HepG2 (cell line): ENCODE measurements around the gene KATNAL1.

Experiments
- CTCF ChIP-seq: sonication (generic); formaldehyde crosslinking; IDR thresholded peaks from 2 replicates; pipeline ENCODE4 v1.5.0; 2020; ENCODE audit warnings: mild to moderate bottlenecking, missing genetic modification reagents, moderate library complexity
- ETV6 ChIP-seq: sonication (generic); formaldehyde crosslinking; conservative IDR thresholded peaks from 2 replicates; pipeline ENCODE4 v1.4.0; 2020; ENCODE audit warnings: missing genetic modification reagents
- TFE3 ChIP-seq: IDR thresholded peaks from 2 replicates; pipeline ENCODE4 v1.6.1; 2016

GRCh38 chr13:30301827-30302226 lies 5.5 kb downstream of the KATNAL1 start:
- TF ChIP-seq ETV6 (CRISPR knock-in tag) (no peak), TFE3 (CRISPR knock-in tag) (no peak), CTCF (CRISPR knock-in tag) (no peak)
